ENCODE results near the gene RGS10.

Gene RGS10

DNA sequence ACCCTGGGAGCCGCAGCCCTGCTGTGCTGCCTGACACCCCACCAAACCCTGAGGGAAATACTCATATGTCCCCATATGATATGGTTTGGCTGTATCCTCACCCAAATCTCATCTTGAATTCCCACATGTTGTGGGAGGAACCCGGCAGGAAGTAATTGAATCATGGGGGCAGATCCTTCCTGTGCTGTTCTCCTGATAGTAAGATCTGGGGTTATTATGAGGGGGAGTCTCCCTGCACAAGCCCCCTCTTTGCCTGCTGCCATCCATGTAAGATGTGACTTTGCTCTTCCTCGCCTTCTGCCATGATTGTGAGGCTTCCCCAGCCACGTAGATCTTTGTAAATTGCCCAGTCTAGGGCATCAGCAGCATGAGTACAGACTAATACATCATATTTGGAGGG is 68.7 kb downstream of the RGS10 start:
- no peak overlapping the region for H3K4me3 ChIP-seq (ENCODE audit: low read length)
- H3K4me1 ChIP-seq (ENCODE audit: low read length) = peaks cover 14% of the 10 kb centered on the region
- no peak overlapping the region for H3K27ac ChIP-seq (ENCODE audit: low read length)
- H3K79me2 ChIP-seq (ENCODE audit: low read length) = no peaks in the 10 kb centered on the region
- H3K9me2 ChIP-seq (replicated peaks; ENCODE audit: insufficient read depth, low read length) = no peaks in the 10 kb centered on the region
- no peaks in the 10 kb centered on the region for H3K9me3 ChIP-seq (replicated peaks; ENCODE audit: insufficient read depth, low read length)
- no peak overlapping the region for H2AFZ ChIP-seq (ENCODE audit: low read length)
- DNase-seq = no peak
- no peak overlapping the region for H3K9ac ChIP-seq (ENCODE audit: low read length)
- H3K36me3 ChIP-seq (replicated peaks; ENCODE audit: insufficient read depth, low read length) = no peaks in the 10 kb centered on the region
- peaks cover 4% of the 10 kb centered on the region; the same call in 1 of the 2 replicates for H3F3A ChIP-seq (ENCODE audit: insufficient read depth, low read length)
- H4K20me1 ChIP-seq (ENCODE audit: insufficient read depth, low read length) = no peaks in the 10 kb centered on the region
- TF ChIP-seq EZH2 (optimal IDR thresholded peaks at IDR 0.05; ENCODE audit: low read depth, low read length) = no peak
- TF ChIP-seq, protein P1, sequence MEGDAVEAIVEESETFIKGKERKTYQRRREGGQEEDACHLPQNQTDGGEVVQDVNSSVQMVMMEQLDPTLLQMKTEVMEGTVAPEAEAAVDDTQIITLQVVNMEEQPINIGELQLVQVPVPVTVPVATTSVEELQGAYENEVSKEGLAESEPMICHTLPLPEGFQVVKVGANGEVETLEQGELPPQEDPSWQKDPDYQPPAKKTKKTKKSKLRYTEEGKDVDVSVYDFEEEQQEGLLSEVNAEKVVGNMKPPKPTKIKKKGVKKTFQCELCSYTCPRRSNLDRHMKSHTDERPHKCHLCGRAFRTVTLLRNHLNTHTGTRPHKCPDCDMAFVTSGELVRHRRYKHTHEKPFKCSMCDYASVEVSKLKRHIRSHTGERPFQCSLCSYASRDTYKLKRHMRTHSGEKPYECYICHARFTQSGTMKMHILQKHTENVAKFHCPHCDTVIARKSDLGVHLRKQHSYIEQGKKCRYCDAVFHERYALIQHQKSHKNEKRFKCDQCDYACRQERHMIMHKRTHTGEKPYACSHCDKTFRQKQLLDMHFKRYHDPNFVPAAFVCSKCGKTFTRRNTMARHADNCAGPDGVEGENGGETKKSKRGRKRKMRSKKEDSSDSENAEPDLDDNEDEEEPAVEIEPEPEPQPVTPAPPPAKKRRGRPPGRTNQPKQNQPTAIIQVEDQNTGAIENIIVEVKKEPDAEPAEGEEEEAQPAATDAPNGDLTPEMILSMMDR (IDR thresholded peaks at IDR 0.05; ENCODE audit: low read length) = no peak
- no peak overlapping the region for H3K4me2 ChIP-seq (ENCODE audit: low read depth, low read length)
- H3K27me3 ChIP-seq (replicated peaks; ENCODE audit: insufficient read depth, low read length) = no peaks in the 10 kb centered on the region

DNA sequence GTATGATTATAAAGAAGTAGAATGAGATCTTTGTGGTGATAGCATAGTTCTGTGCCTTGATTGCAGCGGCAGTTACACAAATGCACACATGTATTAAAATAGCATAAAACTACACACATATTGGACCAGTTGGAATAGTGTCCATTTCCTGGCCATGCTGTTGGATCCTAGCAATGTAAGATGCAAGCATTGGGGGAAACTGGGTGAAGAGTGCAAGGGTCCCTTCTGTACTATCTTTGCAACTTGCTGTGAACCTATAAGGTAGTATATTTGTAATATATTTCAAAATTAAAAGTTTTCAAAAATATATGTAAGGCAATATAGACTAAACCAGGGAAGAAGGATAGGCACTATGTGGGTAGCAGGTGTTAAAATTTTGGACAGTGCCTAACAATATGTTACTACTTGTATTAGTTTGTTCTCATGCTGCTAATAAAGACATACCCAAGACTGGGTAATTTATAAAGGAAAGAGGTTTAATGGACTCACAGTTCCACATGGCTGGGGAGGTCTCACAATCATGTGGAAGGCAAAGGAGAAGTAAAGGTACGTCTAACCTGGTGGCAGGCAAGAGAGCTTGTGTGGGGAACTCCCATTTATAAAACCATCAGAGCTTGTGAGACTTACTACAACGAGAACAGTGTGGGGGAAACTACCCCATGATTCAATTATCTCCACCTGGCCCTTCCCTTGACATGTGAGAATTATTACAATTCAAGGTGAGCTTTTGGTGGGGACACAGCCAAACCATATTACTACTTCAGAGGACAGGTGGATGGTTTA is 71.4 kb downstream of the RGS10 start:
- no peak for DNase-seq
- Histone ChIP-seq H3K79me2 (ENCODE audit: low read length) (no peaks in the 10 kb centered on the region), H3K36me3 (replicated peaks; ENCODE audit: insufficient read depth, low read length) (no peaks in the 10 kb centered on the region), H3K9me3 (replicated peaks; ENCODE audit: insufficient read depth, low read length) (no peaks in the 10 kb centered on the region), H2AFZ (ENCODE audit: low read length) (no peak overlapping the region), H3K27ac (ENCODE audit: low read length) (no peak overlapping the region), H4K20me1 (ENCODE audit: insufficient read depth, low read length) (no peaks in the 10 kb centered on the region), H3F3A (ENCODE audit: insufficient read depth, low read length) (no peaks in the 10 kb centered on the region), H3K9ac (ENCODE audit: low read length) (no peak overlapping the region), H3K4me1 (ENCODE audit: low read length) (no peaks in the 10 kb centered on the region), H3K9me2 (replicated peaks; ENCODE audit: insufficient read depth, low read length) (no peaks in the 10 kb centered on the region), H3K4me2 (ENCODE audit: low read depth, low read length) (no peak overlapping the region), H3K27me3 (replicated peaks; ENCODE audit: insufficient read depth, low read length) (no peaks in the 10 kb centered on the region), H3K4me3 (ENCODE audit: low read length) (no peak overlapping the region)
- TF ChIP-seq, protein P1 (IDR thresholded peaks at IDR 0.05; ENCODE audit: low read length) = no peak
- TF ChIP-seq EZH2 (optimal IDR thresholded peaks at IDR 0.05; ENCODE audit: low read depth, low read length) (no peak), EZH2phosphoT487 (IDR thresholded peaks at IDR 0.05; ENCODE audit: low read length) (no peak)

DNA sequence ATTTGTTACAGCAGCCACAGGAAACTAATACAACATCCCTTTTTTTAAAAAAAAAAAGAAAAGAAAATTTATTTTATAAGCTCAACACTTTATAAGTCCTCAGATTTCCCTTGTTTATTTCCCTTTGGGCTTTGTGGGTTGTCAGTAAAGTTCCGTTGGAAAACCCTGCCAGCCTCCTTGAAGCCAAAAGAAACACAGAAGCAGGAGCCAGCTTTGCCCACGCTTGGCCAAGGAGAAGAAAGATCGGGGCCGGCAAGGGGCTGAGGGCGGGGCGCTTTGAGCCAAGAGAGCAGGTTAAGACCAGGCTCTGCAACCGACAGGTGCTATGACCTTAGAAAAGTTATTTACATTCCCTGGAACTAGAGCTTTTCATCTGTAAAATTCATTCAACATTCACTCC is 72.7 kb downstream of the RGS10 start:
- no peaks in the 10 kb centered on the region for H3K27me3 ChIP-seq (replicated peaks; ENCODE audit: insufficient read depth, low read length)
- no peak for DNase-seq
- no peaks in the 10 kb centered on the region for H3K9me3 ChIP-seq (replicated peaks; ENCODE audit: insufficient read depth, low read length)
- no peaks in the 10 kb centered on the region for H3K36me3 ChIP-seq (replicated peaks; ENCODE audit: insufficient read depth, low read length)
- no peaks in the 10 kb centered on the region for H3K79me2 ChIP-seq (ENCODE audit: low read length)
- H4K20me1 ChIP-seq (ENCODE audit: insufficient read depth, low read length) = no peaks in the 10 kb centered on the region
- H2AFZ ChIP-seq (ENCODE audit: low read length) = no peak overlapping the region
- no peak overlapping the region for H3K4me2 ChIP-seq (ENCODE audit: low read depth, low read length)
- no peak overlapping the region for H3K27ac ChIP-seq (ENCODE audit: low read length)
- no peaks in the 10 kb centered on the region for H3F3A ChIP-seq (ENCODE audit: insufficient read depth, low read length)
- no peak overlapping the region for H3K9ac ChIP-seq (ENCODE audit: low read length)
- no peak for TF ChIP-seq EZH2phosphoT487 (IDR thresholded peaks at IDR 0.05; ENCODE audit: low read length)
- TF ChIP-seq, protein P1 (IDR thresholded peaks at IDR 0.05; ENCODE audit: low read length) = no peak
- no peaks in the 10 kb centered on the region for H3K4me1 ChIP-seq (ENCODE audit: low read length)
- no peaks in the 10 kb centered on the region for H3K9me2 ChIP-seq (replicated peaks; ENCODE audit: insufficient read depth, low read length)
- no peak overlapping the region for H3K4me3 ChIP-seq (ENCODE audit: low read length)

All from MM.1S (cell line).